Caco-2 (cell line): ENCODE measurements around the gene GALNS. TPM values are rescaled to one million over a fixed set of nuclear protein-coding genes. Genes with fewer than 3 reads are reported as not detected.
A peak's percentile ranks its signal among the peaks of the same experiment; 100 is the strongest.

Source experiments
- BruUV-seq: library from RNA; stranded (reverse); fragments of 400-500 nt; replicated peaks from 2 replicates; lab custom pipeline; 2021; lab: Mats Ljungman, UMichigan
- CTCF ChIA-PET: fragments of 300-600 bp; sonication (Branson Sonifier 250); formaldehyde crosslinking; loops from one replicate; lab custom pipeline; 2022; ENCODE audit warnings: antibody characterized with exemption; lab: Charles Lee
- POLR2A ChIA-PET: fragments of 300-600 bp; sonication (Branson Sonifier 250); formaldehyde crosslinking; loops from one replicate; lab custom pipeline; 2022; ENCODE audit warnings: antibody characterized with exemption; lab: Charles Lee
- DNase-seq, 2 experiments: peaks; one replicate each; pipeline versions ENCODE4 v3.0.0 to v3.0.0-alpha.2; 2020 to 2022
- H3K27me3 ChIP-seq: replicated peaks from 2 replicates; pipeline ENCODE4 v1.6.0; 2011; ENCODE audit warnings: low read length; ENCODE audit not compliant: control insufficient read depth, insufficient read depth
- H3K36me3 ChIP-seq: 2 replicates; pipeline ENCODE4 v1.5.1; 2011; ENCODE audit warnings: low read length; ENCODE audit not compliant: control insufficient read depth, insufficient read depth
- H3K4me1 ChIP-seq: fragments of 250-450 bp; sonication (Bioruptor Pico); 2 replicates; pipeline ENCODE4 v1.5.1; 2020; ENCODE audit warnings: mild to moderate bottlenecking
- H3K4me3 ChIP-seq: 2 replicates; pipeline ENCODE4 v1.5.1; 2011; ENCODE audit warnings: low read depth, mild to moderate bottlenecking, control low read depth, low read length
- H3K9me3 ChIP-seq: fragments of 250-450 bp; sonication (Bioruptor Pico); 2 replicates; pipeline ENCODE4 v1.5.1; 2020; ENCODE audit warnings: mild to moderate bottlenecking, moderate library complexity
- H3K27ac Mint-ChIP-seq: one replicate; pipeline ENCODE4 v1.8.0; 2022; ENCODE audit warnings: mixed read lengths; ENCODE audit not compliant: unreplicated experiment
- H3K27me3 Mint-ChIP-seq: one replicate; pipeline ENCODE4 v1.8.0; 2022; ENCODE audit warnings: mixed read lengths; ENCODE audit not compliant: insufficient read depth, unreplicated experiment
- H3K36me3 Mint-ChIP-seq: one replicate; pipeline ENCODE4 v1.8.0; 2022; ENCODE audit warnings: mild to moderate bottlenecking, mixed read lengths; ENCODE audit not compliant: insufficient read depth, unreplicated experiment
- H3K4me1 Mint-ChIP-seq: one replicate; pipeline ENCODE4 v1.8.0; 2022; ENCODE audit warnings: low read depth, mixed read lengths; ENCODE audit not compliant: unreplicated experiment
- H3K4me3 Mint-ChIP-seq: one replicate; pipeline ENCODE4 v1.8.0; 2022; ENCODE audit warnings: mild to moderate bottlenecking, moderate library complexity, mixed read lengths; ENCODE audit not compliant: unreplicated experiment
- H3K9me3 Mint-ChIP-seq: one replicate; pipeline ENCODE4 v1.8.0; 2022; ENCODE audit warnings: mixed read lengths; ENCODE audit not compliant: unreplicated experiment
- intact Hi-C: fragments of 100-400 bp; cut with micrococcal nuclease; formaldehyde crosslinking; loops from one replicate; pipeline ENCODE4 v1.10.0; 2022; ENCODE audit not compliant: unreplicated experiment
- total RNA-seq: library from RNA; stranded (reverse); gene quantifications from 2 replicates; pipeline ENCODE4 v1.2.3, GENCODE V29; 2022
- TF ChIP-seq, protein P1 (sequence below), 2 experiments: fragments of 200-600 bp in 1 of 2; IDR thresholded peaks; 1 replicate in 1 of 2; 2 replicates in 1 of 2; pipeline versions ENCODE4 v1.5.1 to v1.8.0; 2011 to 2022; ENCODE audit warnings: antibody characterized with exemption in 1 of 2, control low read depth in 1 of 2, inconsistent platforms in 1 of 2, low read depth in 1 of 2, low read length in 1 of 2, mild to moderate bottlenecking in 1 of 2, moderate library complexity in 1 of 2; ENCODE audit not compliant: insufficient read depth in 1 of 2, severe bottlenecking in 1 of 2, unreplicated experiment in 1 of 2

Gene GALNS
- total RNA-seq, 1 experiment from 2014 or later: 57.8 TPM

DNA sequence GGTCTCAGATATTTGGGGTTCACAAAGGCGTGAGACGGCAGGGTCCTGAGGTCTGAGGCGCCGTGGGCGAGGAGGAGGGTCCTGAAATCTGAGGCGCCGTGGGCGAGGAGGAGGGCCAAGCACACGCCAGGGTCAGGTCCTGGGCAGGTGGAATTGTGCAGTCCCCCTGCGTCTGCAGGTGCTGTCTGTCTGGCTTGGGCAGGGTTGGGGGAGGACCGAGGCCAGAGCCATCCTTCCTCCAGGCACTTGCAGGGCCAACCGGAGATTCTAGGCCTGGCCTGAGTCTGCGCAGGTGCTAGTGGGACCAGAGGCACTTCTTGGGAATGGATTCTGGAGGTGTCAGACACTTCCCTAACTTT lies 42.6 kb downstream of the GALNS start:
- ChIA-PET CTCF (interaction anchor here (2.9 kb wide), 1 partner anchor 43 kb away, joined by 15 read pairs; the partner anchor contains the start of genes GALNS and TRAPPC2L), POLR2A (no interaction called here)
- peaks cover 15% of the 10 kb centered on the region for H3K4me1 ChIP-seq
- H3K27me3 ChIP-seq: no peaks in the 10 kb centered on the region
- H3K4me3 Mint-ChIP-seq: peak overlapping the region; percentile 40
- intact Hi-C loops: no loop called here
- DNase-seq: no peak
- TF ChIP-seq, protein P1, sequence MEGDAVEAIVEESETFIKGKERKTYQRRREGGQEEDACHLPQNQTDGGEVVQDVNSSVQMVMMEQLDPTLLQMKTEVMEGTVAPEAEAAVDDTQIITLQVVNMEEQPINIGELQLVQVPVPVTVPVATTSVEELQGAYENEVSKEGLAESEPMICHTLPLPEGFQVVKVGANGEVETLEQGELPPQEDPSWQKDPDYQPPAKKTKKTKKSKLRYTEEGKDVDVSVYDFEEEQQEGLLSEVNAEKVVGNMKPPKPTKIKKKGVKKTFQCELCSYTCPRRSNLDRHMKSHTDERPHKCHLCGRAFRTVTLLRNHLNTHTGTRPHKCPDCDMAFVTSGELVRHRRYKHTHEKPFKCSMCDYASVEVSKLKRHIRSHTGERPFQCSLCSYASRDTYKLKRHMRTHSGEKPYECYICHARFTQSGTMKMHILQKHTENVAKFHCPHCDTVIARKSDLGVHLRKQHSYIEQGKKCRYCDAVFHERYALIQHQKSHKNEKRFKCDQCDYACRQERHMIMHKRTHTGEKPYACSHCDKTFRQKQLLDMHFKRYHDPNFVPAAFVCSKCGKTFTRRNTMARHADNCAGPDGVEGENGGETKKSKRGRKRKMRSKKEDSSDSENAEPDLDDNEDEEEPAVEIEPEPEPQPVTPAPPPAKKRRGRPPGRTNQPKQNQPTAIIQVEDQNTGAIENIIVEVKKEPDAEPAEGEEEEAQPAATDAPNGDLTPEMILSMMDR (IDR thresholded peaks at IDR 0.05; ENCODE audit: insufficient read depth in 1 of 2, low read depth in 1 of 2, low read length in 1 of 2, severe bottlenecking in 1 of 2, unreplicated experiment in 1 of 2): no peak
- BruUV-seq: no TSS peak
- H3K4me3 ChIP-seq: no peak overlapping the region
- no peaks in the 10 kb centered on the region for H3K27me3 Mint-ChIP-seq
- no peak overlapping the region for H3K27ac Mint-ChIP-seq
- peaks cover 83% of the 10 kb centered on the region for H3K36me3 Mint-ChIP-seq
- H3K4me1 Mint-ChIP-seq: no peaks in the 10 kb centered on the region
- no peaks in the 10 kb centered on the region for H3K9me3 ChIP-seq
- no peaks in the 10 kb centered on the region for H3K9me3 Mint-ChIP-seq
- peaks cover 12% of the 10 kb centered on the region for H3K36me3 ChIP-seq

DNA sequence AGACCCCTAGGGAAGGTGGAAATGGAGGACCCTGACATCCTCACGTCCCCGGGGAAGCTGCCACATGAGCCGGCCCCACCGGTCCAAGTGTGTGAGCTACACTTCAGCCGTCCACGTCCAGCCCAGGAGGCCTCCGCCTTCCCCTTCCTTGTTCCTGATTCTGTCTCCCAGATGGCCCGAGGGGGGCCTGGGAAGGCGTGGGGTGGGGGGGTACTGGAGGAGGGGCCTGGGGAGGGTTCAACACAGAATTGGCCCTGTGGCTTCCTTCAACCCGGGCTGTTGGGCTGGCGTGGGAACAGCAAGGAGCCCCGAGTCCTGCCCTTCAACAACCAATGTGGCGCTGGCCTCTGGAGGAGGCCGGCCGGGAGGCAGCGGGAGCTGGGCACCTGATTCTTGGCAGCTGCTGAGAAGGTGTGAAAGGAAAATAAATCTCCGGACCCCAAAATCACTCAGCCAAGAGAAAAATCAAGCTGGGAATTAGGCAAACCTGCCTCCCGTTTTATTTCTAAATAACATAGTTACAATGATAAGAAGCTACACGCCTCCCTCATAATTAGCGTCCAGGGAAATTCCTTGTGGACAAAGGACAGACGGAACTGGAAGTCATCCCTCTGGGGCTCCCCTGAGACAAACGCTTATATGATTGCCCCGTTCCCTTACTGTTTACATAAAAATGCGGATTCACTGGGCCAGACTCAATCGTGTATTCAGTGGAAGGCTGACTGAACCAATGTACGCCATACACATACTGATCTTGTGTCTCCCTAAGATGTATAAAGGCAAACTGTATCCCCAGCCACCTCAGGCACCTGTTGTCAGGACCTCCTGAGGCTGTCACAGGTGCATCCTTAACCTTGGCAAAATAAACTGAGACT lies 43.2 kb downstream of the GALNS start:
- Histone ChIP-seq H3K4me3 (peak overlapping the region; percentile 96; the same call in 1 of the 2 replicates), H3K9me3 (no peaks in the 10 kb centered on the region), H3K36me3 (peaks cover 13% of the 10 kb centered on the region), H3K4me1 (peaks cover 15% of the 10 kb centered on the region), H3K27me3 (no peaks in the 10 kb centered on the region)
- intact Hi-C loops: no loop called here
- Mint-ChIP-seq H3K27ac (no peak overlapping the region), H3K27me3 (no peaks in the 10 kb centered on the region), H3K9me3 (no peaks in the 10 kb centered on the region), H3K36me3 (peaks cover 86% of the 10 kb centered on the region), H3K4me3 (peak overlapping the region; percentile 40), H3K4me1 (no peaks in the 10 kb centered on the region)
- DNase-seq: no peak
- POLR2A ChIA-PET: interaction anchor here (2.5 kb wide), 1 partner anchor 44 kb away, joined by 13 read pairs; the partner anchor contains the start of genes GALNS and TRAPPC2L
- TF ChIP-seq, protein P1 (IDR thresholded peaks at IDR 0.05; ENCODE audit: insufficient read depth in 1 of 2, low read depth in 1 of 2, low read length in 1 of 2, severe bottlenecking in 1 of 2, unreplicated experiment in 1 of 2): no peak
- BruUV-seq: no TSS peak
- CTCF ChIA-PET: interaction anchor here (0.6 to 2.9 kb wide), 3 partner anchors 10 to 76 kb away, joined by 3 to 15 read pairs (median 11); partner anchors contain the start of genes GALNS and TRAPPC2L

DNA sequence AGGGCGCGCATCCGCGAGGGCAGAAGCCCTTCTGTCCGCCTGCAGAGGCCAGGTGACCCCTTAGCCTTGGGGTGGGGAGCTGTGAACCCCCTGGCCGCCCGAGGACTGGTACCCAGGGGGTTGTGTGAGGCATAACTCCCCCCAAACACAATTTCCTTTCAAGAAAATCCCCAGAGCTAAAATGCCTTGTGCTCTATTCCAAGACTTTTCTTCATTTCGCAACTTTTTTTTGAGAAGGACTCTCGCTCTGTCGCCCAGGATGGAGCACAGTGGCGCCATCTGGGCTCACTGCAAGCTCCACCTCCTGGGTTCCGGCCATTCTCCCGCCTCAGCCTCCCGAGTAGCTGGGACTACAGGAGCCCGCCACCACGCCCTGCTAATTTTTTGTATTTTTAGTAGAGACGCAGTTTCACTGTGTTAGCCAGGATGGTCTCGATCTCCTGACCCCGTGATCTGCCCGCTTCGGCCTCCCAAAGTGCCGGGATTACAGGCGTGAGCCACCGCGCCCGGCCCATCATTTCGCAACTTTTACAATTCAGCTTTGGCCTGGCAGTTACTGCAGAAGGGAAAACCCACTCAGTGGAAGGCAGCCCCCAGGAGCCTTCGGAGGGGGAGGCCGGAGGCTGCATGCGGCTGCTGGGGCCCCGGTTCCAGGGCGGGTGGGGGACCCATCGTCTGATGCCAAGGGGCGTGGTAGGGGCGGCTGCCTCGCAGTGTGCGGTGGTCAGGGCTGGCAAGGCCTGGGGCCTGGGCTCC lies 44.1 kb downstream of the GALNS start:
- peaks cover 86% of the 10 kb centered on the region for H3K36me3 Mint-ChIP-seq

More for the DNA sequence above, 44.1 kb downstream of the GALNS start:
- peak in 1 of 2 experiments; percentile 75 for DNase-seq
- intact Hi-C loops: loop anchor here (1.0 kb wide), 2 partner anchors 8 to 45 kb away; partner anchors contain the start of gene TRAPPC2L
- Mint-ChIP-seq H3K9me3 (no peaks in the 10 kb centered on the region), H3K27ac (peak overlapping the region; percentile 98), H3K27me3 (no peaks in the 10 kb centered on the region), H3K4me1 (no peaks in the 10 kb centered on the region), H3K4me3 (peak overlapping the region; percentile 97)
- TF ChIP-seq, protein P1 (IDR thresholded peaks at IDR 0.05; ENCODE audit: insufficient read depth in 1 of 2, low read depth in 1 of 2, low read length in 1 of 2, severe bottlenecking in 1 of 2, unreplicated experiment in 1 of 2): peak in 1 of 2 experiments; percentile 9
- BruUV-seq: no TSS peak
- H3K27me3 ChIP-seq: no peaks in the 10 kb centered on the region
- no peaks in the 10 kb centered on the region for H3K9me3 ChIP-seq
- peaks cover 13% of the 10 kb centered on the region for H3K36me3 ChIP-seq
- H3K4me1 ChIP-seq: peaks cover 15% of the 10 kb centered on the region
- POLR2A ChIA-PET: interaction anchor here (2.5 kb wide), 1 partner anchor 45 kb away, joined by 13 read pairs; the partner anchor contains the start of genes GALNS and TRAPPC2L
- H3K4me3 ChIP-seq: peak overlapping the region; percentile 96
- CTCF ChIA-PET: interaction anchor here (0.6 to 2.9 kb wide), 5 partner anchors 10 to 114 kb away, joined by 3 to 15 read pairs (median 5); partner anchors contain the start of genes GALNS, PIEZO1 and TRAPPC2L
